Measurements from ENCODE around the gene ERG28. TPM values are rescaled to one million over a fixed set of nuclear protein-coding genes. Genes with fewer than 3 reads are reported as not detected.
"Not testable (repeated sequence)": the region's sequence is repeated elsewhere in the genome, so short reads cannot be mapped to it uniquely, and the experiment has no call there.

Gene ERG28
- total RNA-seq, 1 donor from 2014 or later, result 29.3 TPM

DNA sequence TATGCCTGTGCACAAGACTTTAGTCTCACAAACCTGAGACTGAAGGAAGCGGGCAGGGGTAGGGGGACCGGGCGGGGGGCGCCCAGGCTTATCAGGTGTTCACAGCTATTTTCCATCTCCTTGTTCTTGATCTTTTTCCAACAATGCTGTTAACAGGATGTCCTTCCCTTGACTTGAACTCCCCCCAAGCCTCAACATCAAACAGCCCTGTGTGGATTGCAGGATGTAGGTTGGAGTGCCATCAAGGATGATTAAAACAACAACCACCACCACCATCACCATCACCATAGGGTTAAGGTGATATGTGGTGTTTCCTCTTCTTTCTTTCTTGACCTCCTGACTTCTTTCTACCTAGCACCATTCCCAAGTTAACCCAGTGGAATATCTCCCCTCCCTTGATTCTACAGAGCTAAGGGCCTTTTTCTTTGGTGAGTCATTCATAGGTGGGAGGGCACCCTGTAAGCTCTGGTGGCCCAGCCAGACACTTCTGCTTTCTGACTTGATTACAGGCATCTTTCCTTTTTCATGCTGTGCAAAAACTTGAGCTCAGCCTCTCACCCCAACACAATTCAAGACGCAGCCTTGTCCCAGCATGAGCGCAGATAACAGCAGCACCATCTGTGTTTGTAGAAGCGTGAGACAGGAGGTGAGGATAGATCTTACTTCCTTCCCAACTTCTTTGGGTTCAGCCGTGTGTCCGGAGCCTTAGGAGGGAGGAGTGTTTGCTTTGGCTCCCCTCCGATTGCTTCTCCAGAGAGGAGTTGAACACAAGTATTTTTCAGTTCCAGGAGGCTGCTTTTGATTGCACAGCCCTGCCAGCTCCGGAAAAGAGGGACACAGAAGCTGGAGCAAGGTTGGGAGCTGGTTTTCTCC, 55.5 kb downstream of the ERG28 start:
- Histone ChIP-seq H3K4me2 (no peak overlapping the region), H3K27ac (no peak overlapping the region), H3K27me3 (no peaks in the 10 kb centered on the region), H3K4me3 (no peak overlapping the region), H3K79me2 (ENCODE audit: low read depth) (no peaks in the 10 kb centered on the region), H3F3A (ENCODE audit: low read depth) (no peaks in the 10 kb centered on the region), H2AFZ (replicated peaks) (no peak overlapping the region), H3K36me3 (no peaks in the 10 kb centered on the region), H3K4me1 (no peaks in the 10 kb centered on the region), H3K9me3 (ENCODE audit: low read depth) (no peaks in the 10 kb centered on the region), H3K9ac (no peak overlapping the region), H4K20me1 (ENCODE audit: low read depth) (no peaks in the 10 kb centered on the region)
- no peak overlapping the region for H3K27ac Mint-ChIP-seq
- H3K4me3 Mint-ChIP-seq, result no peak overlapping the region
- H3K27me3 Mint-ChIP-seq (ENCODE audit: insufficient read depth, low read depth), result peaks cover 3% of the 10 kb centered on the region
- H3K36me3 Mint-ChIP-seq, result peaks cover 4% of the 10 kb centered on the region
- DNase-seq (ENCODE audit: low spot score), result no peak
- H3K4me1 Mint-ChIP-seq, result peaks cover 7% of the 10 kb centered on the region
- peaks cover 6% of the 10 kb centered on the region for H3K9me3 Mint-ChIP-seq
- TF ChIP-seq CTCF (IDR thresholded peaks at IDR 0.05) (no peak), EZH2 (IDR thresholded peaks at IDR 0.05) (no peak), EZH2phosphoT487 (IDR thresholded peaks at IDR 0.05) (no peak)

DNA sequence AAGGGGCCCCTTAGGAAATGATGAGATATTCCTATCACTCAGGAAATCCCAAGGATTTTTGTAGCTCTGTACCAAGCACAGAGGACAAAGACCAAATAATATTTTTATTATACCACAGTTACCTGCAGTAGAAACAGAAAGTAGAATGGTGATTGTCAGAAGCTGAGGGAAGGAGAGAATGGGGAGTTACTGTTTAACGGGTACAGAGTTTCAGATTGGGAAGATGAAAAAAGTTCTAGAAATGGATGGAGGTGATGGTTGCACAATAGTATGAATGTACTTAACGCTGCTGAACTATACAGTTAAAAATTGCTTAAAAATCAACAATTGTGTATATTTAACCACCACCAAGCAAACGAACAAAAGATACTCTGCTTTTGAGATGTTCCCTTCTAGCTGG, 58.2 kb downstream of the ERG28 start:
- no peaks in the 10 kb centered on the region for H3K27me3 ChIP-seq
- no peak overlapping the region for H2AFZ ChIP-seq (replicated peaks)
- H3K9me3 ChIP-seq (ENCODE audit: low read depth), result no peaks in the 10 kb centered on the region
- no peak overlapping the region for H3K9ac ChIP-seq
- Mint-ChIP-seq H3K9me3 (peaks cover 2% of the 10 kb centered on the region), H3K4me1 (peaks cover 7% of the 10 kb centered on the region), H3K27ac (no peak overlapping the region), H3K27me3 (ENCODE audit: insufficient read depth, low read depth) (peaks cover 2% of the 10 kb centered on the region), H3K4me3 (no peak overlapping the region), H3K36me3 (peaks cover 2% of the 10 kb centered on the region)
- no peak overlapping the region for H3K4me3 ChIP-seq
- no peaks in the 10 kb centered on the region for H3K36me3 ChIP-seq
- no peaks in the 10 kb centered on the region for H3K4me1 ChIP-seq
- H4K20me1 ChIP-seq (ENCODE audit: low read depth), result no peaks in the 10 kb centered on the region
- no peak overlapping the region for H3K27ac ChIP-seq
- no peaks in the 10 kb centered on the region for H3F3A ChIP-seq (ENCODE audit: low read depth)
- DNase-seq (ENCODE audit: low spot score), result no peak
- no peak overlapping the region for H3K4me2 ChIP-seq
- TF ChIP-seq EZH2phosphoT487 (IDR thresholded peaks at IDR 0.05), result no peak
- TF ChIP-seq EZH2 (IDR thresholded peaks at IDR 0.05), result no peak
- TF ChIP-seq CTCF (IDR thresholded peaks at IDR 0.05), result no peak
- H3K79me2 ChIP-seq (ENCODE audit: low read depth), result no peaks in the 10 kb centered on the region

DNA sequence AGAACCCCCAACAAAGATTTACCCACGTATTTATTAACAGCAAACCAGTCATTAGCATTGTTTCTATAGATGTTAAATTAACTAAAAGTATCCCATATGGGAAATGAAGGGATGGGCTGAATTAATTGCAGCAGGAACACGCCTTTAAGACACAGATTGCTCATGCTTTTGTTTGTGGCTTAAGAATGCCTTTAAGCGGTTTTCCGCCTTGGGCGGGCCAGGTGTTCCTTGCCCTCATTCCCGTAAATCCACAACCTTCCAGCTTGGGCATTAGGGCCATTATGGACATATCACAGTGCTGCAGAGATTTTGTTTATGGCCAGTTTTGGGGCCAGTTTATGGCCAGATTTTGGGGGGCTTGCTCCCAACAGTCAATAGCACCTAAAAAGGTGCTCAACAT, 59.6 kb downstream of the ERG28 start:
- H3K9me3 Mint-ChIP-seq; H3K36me3 Mint-ChIP-seq; H3K9me3 ChIP-seq (ENCODE audit: low read depth); H3K9ac ChIP-seq; H3K4me3 ChIP-seq; H3K27me3 ChIP-seq; H3K27ac Mint-ChIP-seq; H3K4me1 ChIP-seq; H4K20me1 ChIP-seq (ENCODE audit: low read depth); H3K4me1 Mint-ChIP-seq; H3F3A ChIP-seq (ENCODE audit: low read depth); H2AFZ ChIP-seq (replicated peaks); H3K79me2 ChIP-seq (ENCODE audit: low read depth); H3K4me3 Mint-ChIP-seq; H3K27me3 Mint-ChIP-seq (ENCODE audit: insufficient read depth, low read depth); H3K4me2 ChIP-seq; H3K27ac ChIP-seq; DNase-seq (ENCODE audit: low spot score); H3K36me3 ChIP-seq: not testable (repeated sequence)

GRCh38 chr14:75600100-75600499, 60.6 kb downstream of the ERG28 start:
- not testable (repeated sequence) for H3K9me3 Mint-ChIP-seq; DNase-seq (ENCODE audit: low spot score); H3K79me2 ChIP-seq (ENCODE audit: low read depth); H3K27me3 ChIP-seq; H2AFZ ChIP-seq (replicated peaks); H3K4me3 Mint-ChIP-seq; H3K36me3 ChIP-seq; H3K27me3 Mint-ChIP-seq (ENCODE audit: insufficient read depth, low read depth); H3K4me1 Mint-ChIP-seq; H3K4me2 ChIP-seq; H3K36me3 Mint-ChIP-seq; H4K20me1 ChIP-seq (ENCODE audit: low read depth); H3K4me3 ChIP-seq; H3K27ac ChIP-seq; H3K27ac Mint-ChIP-seq; H3F3A ChIP-seq (ENCODE audit: low read depth); H3K4me1 ChIP-seq; H3K9me3 ChIP-seq (ENCODE audit: low read depth); H3K9ac ChIP-seq

Small RNA genes lying within 50 kb of the gene (small RNA-seq; reads per million reads assigned to genes)
- not detected for gene RNA5SP387

Other genes with a start within 250 kb of the ERG28 start
- gene JDP2, start 232.9 kb downstream of the ERG28 start, total RNA-seq (ENCODE audit: low replicate concordance), result 2.5 and 8.4 TPM in 2 replicates
- not detected in 2 replicates for gene BATF, start 138.4 kb downstream of the ERG28 start, total RNA-seq (ENCODE audit: low replicate concordance)
- gene FLVCR2, start 82.3 kb downstream of the ERG28 start, total RNA-seq (ENCODE audit: low replicate concordance), result 1.7 and 2.8 TPM in 2 replicates
- gene TTLL5, start 370 bp upstream of the ERG28 start, total RNA-seq (ENCODE audit: low replicate concordance), result 27.1 and 61.4 TPM in 2 replicates

All from neural progenitor cell (in vitro differentiated cells).